SK-N-MC (cell line): ENCODE measurements around the gene BHLHE40.

Experiments used
- EZH2 ChIP-seq: fragments of 200-600 bp; sonication (generic); IDR thresholded peaks from one replicate; pipeline ENCODE4 v1.6.1; 2017; ENCODE audit warnings: antibody characterized with exemption
- FOXP2 ChIP-seq: optimal IDR thresholded peaks from 2 replicates; pipeline ENCODE3; 2011; ENCODE audit warnings: mild to moderate bottlenecking, moderate library complexity; ENCODE audit not compliant: insufficient read depth; ENCODE audit errors: extremely low read length, control extremely low read depth
- POLR2AphosphoS5 ChIP-seq: IDR thresholded peaks from 2 replicates; pipeline ENCODE4 v1.6.1; 2012; ENCODE audit warnings: mild to moderate bottlenecking, low read depth, low read length, borderline replicate concordance

- no peak for TF ChIP-seq EZH2
- TF ChIP-seq POLR2AphosphoS5 = no peak
- no peak for TF ChIP-seq FOXP2
Observed at GRCh38 chr3:5030152-5030551, 50.9 kb downstream of the BHLHE40 start.
